Thyroid gland (tissue), 4 donors: ENCODE measurements around the gene CHURC1. TPM values are rescaled to one million over a fixed set of nuclear protein-coding genes. Genes with fewer than 3 reads are reported as not detected.

Experiments used
- DNase-seq, 2 donors: peaks; one replicate each; pipeline ENCODE4 v3.0.0-alpha.2; 2019
- H3K27ac ChIP-seq, 3 donors: fragments of 200-600 bp; sonication (generic); 1 replicate in 2 of 3; 2 replicates in 1 of 3; pipeline ENCODE4 v1.5.1; 2016 to 2019; ENCODE audit warnings: mild to moderate bottlenecking in 1 of 3, moderate library complexity in 1 of 3
- H3K27me3 ChIP-seq: fragments of 200-600 bp; sonication (generic); one replicate; pipeline ENCODE4 v1.5.1; 2019
- H3K36me3 ChIP-seq, 2 donors: fragments of 200-600 bp; sonication (generic); one replicate each; pipeline ENCODE4 v1.5.1; 2016 to 2019
- H3K4me1 ChIP-seq, 2 donors: fragments of 200-600 bp; sonication (generic); one replicate each; pipeline ENCODE4 v1.5.1; 2017 to 2019
- H3K4me3 ChIP-seq, 3 donors: fragments of 200-600 bp; sonication (generic); replicated peaks in 1 of 3; 1 replicate in 2 of 3; 2 replicates in 1 of 3; pipeline ENCODE4 v1.5.1; 2016; ENCODE audit warnings: mild to moderate bottlenecking in 1 of 3
- H3K9me3 ChIP-seq: fragments of 200-600 bp; sonication (generic); one replicate; pipeline ENCODE4 v1.5.1; 2017
- POLR2A ChIP-seq, 2 donors: fragments of 450-650 bp; IDR thresholded peaks; one replicate each; pipeline ENCODE4 v1.6.1; 2017; ENCODE audit warnings: antibody characterized with exemption in 2 of 2, mild to moderate bottlenecking in 2 of 2, moderate library complexity in 1 of 2
- WGBS, 2 donors: methylation state at CpG; one replicate each; pipeline ENCODE4 v1.1.5; 2017; 5-methylcytosine and 5-hydroxymethylcytosine counted together
- intact Hi-C: fragments of 100-400 bp; cut with DNase I; formaldehyde crosslinking; loops from one replicate; pipeline ENCODE4 v1.15.1; 2023
- total RNA-seq, 4 donors: library from RNA; depleted of rRNA; stranded (reverse); fragments of >200 nt; gene quantifications; one replicate each; pipeline ENCODE4 v1.2.3, GENCODE V29; 2016
- TF ChIP-seq, protein P1 (sequence below), 6 experiments: fragments of 200-600 bp in 3 of 6; fragments of 450-650 bp in 3 of 6; sonication (generic) in 3 of 6; IDR thresholded peaks; one replicate each; pipeline ENCODE4 v1.5.1; 2016 to 2019; ENCODE audit warnings: antibody characterized with exemption in 6 of 6, mild to moderate bottlenecking in 2 of 6, inconsistent platforms in 1 of 6, moderate library complexity in 1 of 6

Gene CHURC1
- total RNA-seq, 4 donors from 2014 or later = 63.7 to 90.2 (median 71.7) TPM

DNA sequence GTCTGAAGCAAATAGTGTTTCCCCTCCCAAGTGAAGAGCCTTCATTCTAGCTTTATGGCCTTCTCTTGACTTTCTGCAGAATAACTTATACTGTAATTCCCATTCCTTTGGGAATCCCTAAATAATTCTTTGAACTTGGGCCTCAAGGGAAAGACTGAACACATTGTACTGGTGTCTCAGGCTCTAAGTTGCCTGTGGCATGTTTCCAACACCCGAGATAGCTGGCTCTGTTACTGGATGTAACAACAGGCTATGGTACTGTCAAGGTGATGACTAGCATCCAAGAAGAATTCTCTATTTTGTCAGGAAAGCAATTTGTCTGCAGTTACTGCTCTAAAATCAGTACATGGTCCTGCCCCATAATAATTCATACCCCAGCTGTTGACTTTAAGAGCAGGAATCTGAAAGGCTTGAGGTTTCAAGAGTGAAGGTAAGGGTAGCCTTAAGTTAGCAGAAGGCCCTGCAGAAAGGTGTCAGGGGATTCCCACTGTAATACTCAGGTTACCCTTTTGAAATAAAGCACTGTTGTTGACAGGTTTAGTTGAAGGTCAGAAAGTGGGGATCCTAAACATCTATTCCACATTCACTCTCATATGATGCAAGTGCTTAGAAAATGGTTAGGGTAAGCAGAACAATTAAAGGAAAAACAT lies 23.0 kb downstream of the CHURC1 start:
- H3K4me1 ChIP-seq = peaks cover 0 to 5% of the 10 kb centered on the region in 2 donors
- TF ChIP-seq POLR2A (IDR thresholded peaks at IDR 0.05) = no peak
- TF ChIP-seq, protein P1, sequence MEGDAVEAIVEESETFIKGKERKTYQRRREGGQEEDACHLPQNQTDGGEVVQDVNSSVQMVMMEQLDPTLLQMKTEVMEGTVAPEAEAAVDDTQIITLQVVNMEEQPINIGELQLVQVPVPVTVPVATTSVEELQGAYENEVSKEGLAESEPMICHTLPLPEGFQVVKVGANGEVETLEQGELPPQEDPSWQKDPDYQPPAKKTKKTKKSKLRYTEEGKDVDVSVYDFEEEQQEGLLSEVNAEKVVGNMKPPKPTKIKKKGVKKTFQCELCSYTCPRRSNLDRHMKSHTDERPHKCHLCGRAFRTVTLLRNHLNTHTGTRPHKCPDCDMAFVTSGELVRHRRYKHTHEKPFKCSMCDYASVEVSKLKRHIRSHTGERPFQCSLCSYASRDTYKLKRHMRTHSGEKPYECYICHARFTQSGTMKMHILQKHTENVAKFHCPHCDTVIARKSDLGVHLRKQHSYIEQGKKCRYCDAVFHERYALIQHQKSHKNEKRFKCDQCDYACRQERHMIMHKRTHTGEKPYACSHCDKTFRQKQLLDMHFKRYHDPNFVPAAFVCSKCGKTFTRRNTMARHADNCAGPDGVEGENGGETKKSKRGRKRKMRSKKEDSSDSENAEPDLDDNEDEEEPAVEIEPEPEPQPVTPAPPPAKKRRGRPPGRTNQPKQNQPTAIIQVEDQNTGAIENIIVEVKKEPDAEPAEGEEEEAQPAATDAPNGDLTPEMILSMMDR (IDR thresholded peaks at IDR 0.05) = no peak
- 44 to 45% methylated on average over 1 of the region's 1 CpG for WGBS, 2 donors
- H3K36me3 ChIP-seq = peaks cover 0 to 9% of the 10 kb centered on the region in 2 donors
- H3K27me3 ChIP-seq = no peaks in the 10 kb centered on the region
- H3K4me3 ChIP-seq = no peak overlapping the region
- peak; percentile 21 to 23 for DNase-seq
- intact Hi-C loops = no loop called here
- H3K27ac ChIP-seq = no peak overlapping the region
- no peaks in the 10 kb centered on the region for H3K9me3 ChIP-seq

DNA sequence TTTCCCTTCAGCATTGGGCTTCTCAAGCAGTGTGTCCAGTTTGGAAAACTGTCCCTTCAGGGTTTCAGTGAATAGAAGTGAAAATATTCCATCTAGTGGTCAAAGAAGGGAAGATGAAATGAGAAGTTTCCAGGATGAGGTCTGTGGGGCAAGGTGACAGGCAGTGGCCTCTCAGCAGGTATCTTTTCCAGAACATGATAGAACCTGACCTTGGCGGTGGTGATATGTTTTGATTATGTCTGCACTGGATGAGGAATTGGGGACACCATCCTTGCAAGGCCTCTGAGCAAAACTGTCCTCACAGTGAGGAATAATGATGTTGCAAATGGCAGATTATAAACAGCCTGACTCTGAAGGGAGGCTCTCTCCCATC lies 23.6 kb downstream of the CHURC1 start:
- Histone ChIP-seq H3K4me3 (no peak overlapping the region), H3K27me3 (no peaks in the 10 kb centered on the region), H3K36me3 (peaks cover 0 to 9% of the 10 kb centered on the region in 2 donors), H3K4me1 (peaks cover 0 to 5% of the 10 kb centered on the region in 2 donors), H3K9me3 (no peaks in the 10 kb centered on the region), H3K27ac (no peak overlapping the region)
- WGBS, 2 donors = 91 to 100% methylated on average over 1 of the region's 1 CpG
- no peak for DNase-seq
- no peak for TF ChIP-seq POLR2A (IDR thresholded peaks at IDR 0.05)
- TF ChIP-seq, protein P1 (IDR thresholded peaks at IDR 0.05) = peak in 4 of 6 experiments; percentile 4 to 34 (median 32)
- intact Hi-C loops = no loop called here

DNA sequence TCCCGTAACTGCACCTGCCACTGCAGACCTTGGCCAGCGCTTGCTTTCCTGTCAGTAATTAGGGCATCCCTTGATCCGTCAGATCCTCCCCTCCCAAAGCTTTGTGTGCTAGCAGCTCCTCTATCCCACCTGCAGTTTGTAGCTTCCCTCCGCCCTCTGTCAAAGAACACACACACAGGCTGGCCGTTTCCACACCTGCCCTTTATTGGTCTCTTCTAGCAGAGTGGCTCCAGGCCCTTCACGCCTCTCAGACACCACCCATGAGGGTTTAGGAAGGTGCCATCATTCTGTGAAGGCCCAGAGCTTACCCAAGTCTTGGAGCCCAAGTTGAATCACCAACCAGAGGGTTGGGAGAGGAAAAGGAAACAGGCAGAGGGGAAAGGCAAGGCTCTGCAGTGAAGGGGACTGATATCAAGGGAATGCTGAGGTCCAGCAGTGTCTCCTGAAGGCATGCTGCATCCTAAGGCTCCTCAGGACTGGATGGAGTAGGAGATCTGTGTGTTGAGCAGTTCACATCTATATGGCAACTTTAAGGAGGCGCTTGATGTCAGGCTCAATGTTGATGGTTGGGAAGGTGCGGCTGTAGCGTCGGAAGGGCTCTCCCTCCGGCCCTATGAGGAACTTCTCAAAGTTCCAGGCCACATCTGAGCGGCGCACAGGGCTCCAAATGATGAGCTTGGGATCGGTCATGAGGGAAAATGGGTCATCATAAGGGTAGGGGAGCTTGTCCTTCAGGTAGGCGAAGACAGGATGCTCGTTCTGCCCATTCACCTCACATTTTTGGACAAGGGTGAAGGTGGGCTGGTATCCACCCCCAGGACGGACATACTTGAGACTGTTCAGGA lies 24.9 kb downstream of the CHURC1 start:
- peaks cover 0 to 4% of the 10 kb centered on the region in 2 donors for H3K36me3 ChIP-seq
- TF ChIP-seq, protein P1 (IDR thresholded peaks at IDR 0.05) = no peak
- TF ChIP-seq POLR2A (IDR thresholded peaks at IDR 0.05) = no peak
- no peaks in the 10 kb centered on the region for H3K9me3 ChIP-seq
- H3K4me3 ChIP-seq = no peak overlapping the region
- H3K27ac ChIP-seq = no peak overlapping the region
- no peak for DNase-seq
- intact Hi-C loops = no loop called here
- peaks cover 0 to 5% of the 10 kb centered on the region in 2 donors for H3K4me1 ChIP-seq
- no peaks in the 10 kb centered on the region for H3K27me3 ChIP-seq
- WGBS, 2 donors = 95 to 96% methylated on average over 17 of the region's 17 CpGs

DNA sequence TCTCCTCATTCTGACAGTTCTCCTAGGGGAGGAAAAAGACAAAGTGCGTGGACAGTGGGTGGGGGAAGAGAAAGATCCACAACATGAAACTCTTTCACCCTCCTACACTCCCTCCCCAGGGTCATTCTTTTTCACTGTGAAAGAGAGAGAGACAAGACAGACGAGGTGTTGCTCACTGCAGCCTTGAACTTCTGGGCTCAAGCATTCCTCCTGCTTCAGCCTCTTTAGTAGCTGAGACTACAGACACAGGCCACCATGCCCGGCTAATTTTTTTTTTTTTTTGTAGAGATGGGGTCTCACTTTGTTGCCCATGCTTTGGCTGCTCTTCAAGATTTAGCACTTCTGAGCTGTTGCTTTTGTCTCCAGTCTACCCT lies 25.5 kb downstream of the CHURC1 start:
- intact Hi-C loops = no loop called here
- Histone ChIP-seq H3K9me3 (no peaks in the 10 kb centered on the region), H3K4me3 (no peak overlapping the region), H3K27me3 (no peaks in the 10 kb centered on the region), H3K36me3 (no peaks in the 10 kb centered on the region), H3K27ac (no peak overlapping the region), H3K4me1 (peaks cover 0 to 5% of the 10 kb centered on the region in 2 donors)
- DNase-seq = no peak
- TF ChIP-seq, protein P1 (IDR thresholded peaks at IDR 0.05) = no peak
- no peak for TF ChIP-seq POLR2A (IDR thresholded peaks at IDR 0.05)
- 65 to 67% methylated on average over 3 of the region's 3 CpGs for WGBS, 2 donors
